A549 (cell line): ENCODE results near the gene LCN1.

Experiments used
- POLR2A ChIP-seq: IDR thresholded peaks from 2 replicates; pipeline ENCODE4 v1.6.1; 2012; ENCODE audit warnings: mild to moderate bottlenecking, low read length
- TF ChIP-seq, protein P1 (sequence below): fragments of >200 bp; sonication (Bioruptor Twin); formaldehyde crosslinking; IDR thresholded peaks from 3 replicates; pipeline ENCODE4 v1.5.1; 2016

DNA sequence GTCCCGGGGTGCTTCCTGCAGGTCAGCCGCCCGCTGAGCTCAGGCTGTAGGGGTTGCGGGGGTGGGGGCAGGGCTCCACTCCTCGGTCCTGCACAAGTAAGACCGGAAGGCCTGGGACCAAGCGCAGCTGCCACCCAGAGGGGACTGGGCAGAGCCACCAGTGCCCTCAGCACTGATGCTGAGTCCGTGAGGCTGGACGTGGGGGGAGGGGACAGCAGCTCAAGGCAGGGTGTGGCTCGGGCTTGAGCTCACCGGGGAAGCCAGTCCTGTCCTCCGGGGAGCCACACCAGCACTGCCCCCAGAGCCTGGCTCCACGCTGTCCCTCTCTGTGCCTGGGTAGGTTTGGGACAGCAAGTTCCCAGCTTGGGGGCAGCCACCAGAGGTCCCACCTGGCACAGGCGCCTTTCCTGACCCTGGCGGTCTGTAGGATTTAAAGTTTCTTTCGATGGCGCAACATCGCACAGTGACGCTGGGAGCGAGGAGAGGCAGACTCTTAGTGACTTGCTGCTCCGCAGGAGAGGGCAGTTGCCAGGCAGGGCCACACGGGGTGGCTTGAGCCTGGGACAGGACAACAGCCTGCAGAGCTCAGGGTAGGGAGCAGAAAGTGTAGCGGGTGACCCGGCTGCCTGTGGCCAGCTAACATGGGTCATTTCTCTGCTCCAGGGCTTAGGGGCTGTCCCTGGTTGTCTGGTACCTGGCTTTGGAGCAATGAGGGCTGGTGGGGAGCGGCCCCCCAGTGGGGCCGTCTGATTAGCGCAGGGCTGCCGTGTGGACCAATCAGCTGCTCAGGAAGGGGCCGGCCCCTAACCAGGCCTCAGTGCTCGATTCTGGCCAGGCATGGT, 5.7 kb downstream of the LCN1 start:
- TF ChIP-seq, protein P1, sequence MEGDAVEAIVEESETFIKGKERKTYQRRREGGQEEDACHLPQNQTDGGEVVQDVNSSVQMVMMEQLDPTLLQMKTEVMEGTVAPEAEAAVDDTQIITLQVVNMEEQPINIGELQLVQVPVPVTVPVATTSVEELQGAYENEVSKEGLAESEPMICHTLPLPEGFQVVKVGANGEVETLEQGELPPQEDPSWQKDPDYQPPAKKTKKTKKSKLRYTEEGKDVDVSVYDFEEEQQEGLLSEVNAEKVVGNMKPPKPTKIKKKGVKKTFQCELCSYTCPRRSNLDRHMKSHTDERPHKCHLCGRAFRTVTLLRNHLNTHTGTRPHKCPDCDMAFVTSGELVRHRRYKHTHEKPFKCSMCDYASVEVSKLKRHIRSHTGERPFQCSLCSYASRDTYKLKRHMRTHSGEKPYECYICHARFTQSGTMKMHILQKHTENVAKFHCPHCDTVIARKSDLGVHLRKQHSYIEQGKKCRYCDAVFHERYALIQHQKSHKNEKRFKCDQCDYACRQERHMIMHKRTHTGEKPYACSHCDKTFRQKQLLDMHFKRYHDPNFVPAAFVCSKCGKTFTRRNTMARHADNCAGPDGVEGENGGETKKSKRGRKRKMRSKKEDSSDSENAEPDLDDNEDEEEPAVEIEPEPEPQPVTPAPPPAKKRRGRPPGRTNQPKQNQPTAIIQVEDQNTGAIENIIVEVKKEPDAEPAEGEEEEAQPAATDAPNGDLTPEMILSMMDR = no peak
- no peak for TF ChIP-seq POLR2A
